MCF 10A (cell line): ENCODE data around the gene ANO6. TPM values are rescaled to one million over a fixed set of nuclear protein-coding genes. Genes with fewer than 3 reads are reported as not detected.

ENCODE experiments used
- BruUV-seq: library from RNA; stranded (reverse); fragments of 400-500 nt; replicated peaks from 2 replicates; lab custom pipeline; 2021; lab: Mats Ljungman, UMichigan
- CTCF ChIA-PET: fragments of 300-600 bp; sonication (Branson Sonifier 250); formaldehyde crosslinking; extraction: SDS; loops from one replicate; lab custom pipeline; 2021; ENCODE audit warnings: antibody characterized with exemption, inconsistent platforms; lab: Yijun Ruan, JAX
- POLR2A ChIA-PET: fragments of 300-600, 350-650 bp; sonication (Branson Sonifier 250); formaldehyde crosslinking; extraction: SDS; loops from one replicate; lab custom pipeline; 2020; ENCODE audit warnings: antibody characterized with exemption, inconsistent platforms; lab: Yijun Ruan, JAX
- DNase-seq: peaks from one replicate; pipeline ENCODE4 v3.0.0-alpha.2; 2018; ENCODE audit not compliant: unreplicated experiment
- H3K27ac Mint-ChIP-seq: one replicate; pipeline ENCODE4 v1.8.0; 2022; ENCODE audit warnings: mild to moderate bottlenecking, low read depth, mixed read lengths; ENCODE audit not compliant: unreplicated experiment
- H3K27me3 Mint-ChIP-seq: one replicate; pipeline ENCODE4 v1.8.0; 2022; ENCODE audit warnings: mixed read lengths; ENCODE audit not compliant: insufficient read depth, unreplicated experiment
- H3K36me3 Mint-ChIP-seq: one replicate; pipeline ENCODE4 v1.8.0; 2022; ENCODE audit warnings: mild to moderate bottlenecking, moderate library complexity, mixed read lengths; ENCODE audit not compliant: insufficient read depth, unreplicated experiment
- H3K4me1 Mint-ChIP-seq: one replicate; pipeline ENCODE4 v1.8.0; 2022; ENCODE audit warnings: mixed read lengths; ENCODE audit not compliant: insufficient read depth, unreplicated experiment
- H3K4me3 Mint-ChIP-seq: one replicate; pipeline ENCODE4 v1.8.0; 2022; ENCODE audit warnings: mild to moderate bottlenecking, moderate library complexity, mixed read lengths; ENCODE audit not compliant: unreplicated experiment
- H3K9me3 Mint-ChIP-seq: one replicate; pipeline ENCODE4 v1.8.0; 2022; ENCODE audit warnings: mixed read lengths; ENCODE audit not compliant: unreplicated experiment
- CTCF ChIP-seq: fragments of 200-600 bp; IDR thresholded peaks from one replicate; pipeline ENCODE4 v1.8.0; 2022; ENCODE audit warnings: antibody characterized with exemption, mild to moderate bottlenecking; ENCODE audit not compliant: unreplicated experiment
- intact Hi-C: fragments of 100-400 bp; cut with micrococcal nuclease; formaldehyde crosslinking; loops from 2 replicates; pipeline ENCODE4 v1.14.1; 2022
- total RNA-seq: library from RNA; stranded (reverse); gene quantifications from 2 replicates; pipeline ENCODE4 v1.2.3, GENCODE V29; 2022

Gene ANO6
- total RNA-seq, 1 experiment from 2014 or later, result 25.4 TPM

- no peaks in the 10 kb centered on the region for H3K9me3 Mint-ChIP-seq
- H3K36me3 Mint-ChIP-seq, result no peaks in the 10 kb centered on the region
- no peak for TF ChIP-seq CTCF
- CTCF ChIA-PET, result no interaction called here
- no TSS peak for BruUV-seq
- H3K27me3 Mint-ChIP-seq, result no peaks in the 10 kb centered on the region
- no peaks in the 10 kb centered on the region for H3K4me1 Mint-ChIP-seq
- POLR2A ChIA-PET, result no interaction called here
- intact Hi-C loops, result no loop called here
- no peak overlapping the region for H3K27ac Mint-ChIP-seq
- H3K4me3 Mint-ChIP-seq, result no peak overlapping the region
- no peak for DNase-seq
These were observed 106.9 kb downstream of the ANO6 start for GRCh38 chr12:45322810-45323209.

DNA sequence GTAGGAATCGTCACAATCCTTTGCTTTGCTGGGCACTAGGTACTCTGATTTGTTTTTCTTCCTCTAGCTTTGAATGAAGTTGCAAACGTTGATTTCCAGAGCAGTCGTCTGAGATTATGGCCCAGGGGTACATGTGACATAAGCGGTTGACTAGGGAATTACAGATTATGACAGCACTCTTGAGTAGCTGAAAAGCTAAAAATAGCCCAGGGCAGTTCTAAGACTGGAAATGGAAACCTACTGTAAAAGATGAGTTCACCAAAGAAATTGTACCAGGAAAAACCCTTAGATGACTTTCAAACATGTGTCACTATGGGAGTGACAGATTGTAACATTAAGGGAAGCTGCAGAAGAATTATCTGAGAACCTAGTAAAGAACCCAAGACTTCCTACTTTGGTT is 108.5 kb downstream of the ANO6 start:
- no peak for TF ChIP-seq CTCF
- Mint-ChIP-seq H3K27me3 (no peaks in the 10 kb centered on the region), H3K4me1 (no peaks in the 10 kb centered on the region), H3K27ac (no peak overlapping the region), H3K9me3 (no peaks in the 10 kb centered on the region), H3K4me3 (no peak overlapping the region), H3K36me3 (no peaks in the 10 kb centered on the region)
- intact Hi-C loops, result no loop called here
- DNase-seq, result peak; percentile 7
- CTCF ChIA-PET, result interaction anchor here (0.6 to 1.4 kb wide), 7 partner anchors 10 to 109 kb away, joined by 3 to 5 read pairs (median 3); partner anchors contain the start of gene ANO6
- POLR2A ChIA-PET, result no interaction called here
- no TSS peak for BruUV-seq

DNA sequence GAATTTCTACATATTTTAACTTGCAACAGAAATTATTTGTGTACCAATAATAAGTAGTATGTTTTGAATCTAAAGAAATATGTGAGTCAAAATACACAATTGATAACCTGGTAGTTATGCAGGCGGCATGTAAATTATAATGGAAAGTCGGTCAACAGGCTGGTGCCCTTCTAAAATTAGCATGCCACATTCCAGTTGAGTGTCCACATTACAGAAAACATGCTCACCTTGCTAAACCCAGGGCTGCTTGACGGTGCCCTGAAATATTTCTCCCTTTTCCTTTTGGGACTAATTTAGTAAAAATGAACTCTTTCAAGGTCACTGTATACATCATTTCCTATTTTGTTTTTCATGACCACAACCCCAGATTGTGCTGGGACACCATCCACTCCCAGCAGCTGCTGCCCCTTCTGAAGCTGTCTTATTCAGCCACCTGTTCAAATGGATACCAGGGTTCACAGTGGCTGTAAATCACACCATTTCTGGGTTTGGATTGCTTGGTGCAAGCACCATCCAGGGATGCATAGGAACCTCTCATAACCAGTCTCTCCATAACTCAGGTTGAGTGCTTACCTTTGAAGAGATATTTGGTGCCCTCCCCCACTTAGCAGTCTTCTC is 110.6 kb downstream of the ANO6 start:
- no peak for DNase-seq
- no peaks in the 10 kb centered on the region for H3K4me1 Mint-ChIP-seq
- ChIA-PET CTCF (interaction anchor here (0.6 kb wide), 1 partner anchor 113 kb away, joined by 4 read pairs; no protein-coding TSS in a partner anchor), POLR2A (interaction anchor here (0.7 kb wide), 1 partner anchor 30 kb away, joined by 3 read pairs; no protein-coding TSS in a partner anchor)
- H3K4me3 Mint-ChIP-seq, result no peak overlapping the region
- H3K27ac Mint-ChIP-seq, result no peak overlapping the region
- no peaks in the 10 kb centered on the region for H3K27me3 Mint-ChIP-seq
- intact Hi-C loops, result no loop called here
- no TSS peak for BruUV-seq
- H3K36me3 Mint-ChIP-seq, result no peaks in the 10 kb centered on the region
- TF ChIP-seq CTCF, result no peak
- H3K9me3 Mint-ChIP-seq, result no peaks in the 10 kb centered on the region

GRCh38 chr12:45327823-45328383 is 112.0 kb downstream of the ANO6 start:
- ChIA-PET POLR2A (interaction anchor here (1.1 to 1.3 kb wide), 3 partner anchors 9 to 70 kb away, joined by 3 to 4 read pairs (median 4); no protein-coding TSS in a partner anchor), CTCF (interaction anchor here (0.8 to 0.9 kb wide), 2 partner anchors 80 to 94 kb away, joined by 3 to 5 read pairs; no protein-coding TSS in a partner anchor)
- no TSS peak for BruUV-seq
- DNase-seq, result no peak
- Mint-ChIP-seq H3K36me3 (no peaks in the 10 kb centered on the region), H3K4me3 (no peak overlapping the region), H3K9me3 (no peaks in the 10 kb centered on the region), H3K27me3 (no peaks in the 10 kb centered on the region), H3K27ac (no peak overlapping the region), H3K4me1 (peaks cover 6% of the 10 kb centered on the region)
- intact Hi-C loops, result no loop called here
- TF ChIP-seq CTCF, result no peak
